Suppressor macrophage treated with lipopolysaccharide for 4 hours (primary cell): Measurements from ENCODE around the gene PIK3C2G.
"Not testable (repeated sequence)": the region's sequence is repeated elsewhere in the genome, so short reads cannot be mapped to it uniquely, and the experiment has no call there.

Source experiments
- DNase-seq: peaks from one replicate; pipeline ENCODE4 v3.0.0-alpha.2; 2020

PIK3C2G gene

GRCh38 chr12:18652596-18652995 lies 391.3 kb downstream of the PIK3C2G start:
- no peak for DNase-seq

GRCh38 chr12:18653465-18653864 lies 392.1 kb downstream of the PIK3C2G start:
- DNase-seq: no peak

GRCh38 chr12:18655351-18655750 lies 394.0 kb downstream of the PIK3C2G start:
- DNase-seq: no peak

- no peak for DNase-seq
These were observed 396.9 kb downstream of the PIK3C2G start for GRCh38 chr12:18658179-18658578.

GRCh38 chr12:18658829-18659228 lies 397.5 kb downstream of the PIK3C2G start:
- no peak for DNase-seq

GRCh38 chr12:18676141-18676540 lies 414.8 kb downstream of the PIK3C2G start:
- DNase-seq: no peak

- no peak for DNase-seq
These were observed 415.8 kb downstream of the PIK3C2G start for GRCh38 chr12:18676996-18677588.

- no peak for DNase-seq
These were observed 420.5 kb downstream of the PIK3C2G start for GRCh38 chr12:18681818-18682217.

GRCh38 chr12:18683327-18684013 lies 422.2 kb downstream of the PIK3C2G start:
- DNase-seq: peak; percentile 12

GRCh38 chr12:18684430-18684829 lies 423.1 kb downstream of the PIK3C2G start:
- DNase-seq: peak; percentile 7

GRCh38 chr12:18689771-18690170 lies 428.5 kb downstream of the PIK3C2G start:
- DNase-seq: no peak

GRCh38 chr12:18690653-18691052 lies 429.3 kb downstream of the PIK3C2G start:
- no peak for DNase-seq

GRCh38 chr12:18693986-18694385 lies 432.7 kb downstream of the PIK3C2G start:
- DNase-seq: not testable (repeated sequence)

GRCh38 chr12:18696971-18697602 lies 435.8 kb downstream of the PIK3C2G start:
- DNase-seq: no peak
